Trophoblast cell (in vitro differentiated cells and primary cell): ENCODE data around the gene ARHGDIG. TPM values are rescaled to one million over a fixed set of nuclear protein-coding genes. Genes with fewer than 3 reads are reported as not detected.

ENCODE experiments used
- DNase-seq, 2 donors: peaks; one replicate each; pipeline ENCODE4 v3.0.0-alpha.2; 2016
- H2AFZ ChIP-seq: 2 replicates; pipeline ENCODE4 v1.6.1; 2013; ENCODE audit warnings: low read length, moderate library complexity, mild to moderate bottlenecking; ENCODE audit not compliant: insufficient read depth, poor library complexity
- H2AK5ac ChIP-seq: 2 replicates; pipeline ENCODE4 v1.6.1; 2013; ENCODE audit warnings: mild to moderate bottlenecking, low read length
- H2BK120ac ChIP-seq: 2 replicates; pipeline ENCODE4 v1.6.1; 2013; ENCODE audit warnings: low read length, mild to moderate bottlenecking, moderate library complexity; ENCODE audit not compliant: insufficient read depth, poor library complexity
- H2BK12ac ChIP-seq: 2 replicates; pipeline ENCODE4 v1.6.1; 2013; ENCODE audit warnings: mild to moderate bottlenecking, low read length, moderate library complexity
- H2BK5ac ChIP-seq: 2 replicates; pipeline ENCODE4 v1.6.1; 2013; ENCODE audit warnings: low read length, low read depth, moderate library complexity, mild to moderate bottlenecking; ENCODE audit not compliant: poor library complexity
- H3K14ac ChIP-seq: 2 replicates; pipeline ENCODE4 v1.6.1; 2013; ENCODE audit warnings: mild to moderate bottlenecking, low read length
- H3K18ac ChIP-seq: 2 replicates; pipeline ENCODE4 v1.6.1; 2013; ENCODE audit warnings: mild to moderate bottlenecking, low read length
- H3K23ac ChIP-seq: 2 replicates; pipeline ENCODE4 v1.6.1; 2013; ENCODE audit warnings: low read length
- H3K27ac ChIP-seq: 2 replicates; pipeline ENCODE4 v1.5.1; 2013; ENCODE audit warnings: low read depth, mild to moderate bottlenecking, inconsistent platforms, low read length, moderate library complexity
- H3K27me3 ChIP-seq: 2 replicates; pipeline ENCODE4 v1.6.1; 2013; ENCODE audit warnings: inconsistent platforms, mild to moderate bottlenecking, low read length, moderate library complexity; ENCODE audit not compliant: insufficient read depth
- H3K36me3 ChIP-seq, 2 experiments: 1 replicate in 1 of 2; 2 replicates in 1 of 2; pipeline ENCODE4 v1.6.1; 2013; ENCODE audit warnings: low read length in 2 of 2, mild to moderate bottlenecking in 2 of 2, moderate library complexity in 1 of 2; ENCODE audit not compliant: insufficient read depth in 2 of 2, control insufficient read depth in 1 of 2
- H3K4ac ChIP-seq: 2 replicates; pipeline ENCODE4 v1.6.1; 2013; ENCODE audit warnings: low read depth, mild to moderate bottlenecking, low read length, moderate library complexity
- H3K4me1 ChIP-seq, 2 experiments: 1 replicate in 1 of 2; 2 replicates in 1 of 2; pipeline ENCODE4 v1.6.1; 2013; ENCODE audit warnings: low read length in 2 of 2, mild to moderate bottlenecking in 2 of 2, moderate library complexity in 1 of 2; ENCODE audit not compliant: insufficient read depth in 2 of 2, control insufficient read depth in 1 of 2
- H3K4me2 ChIP-seq: 2 replicates; pipeline ENCODE4 v1.6.1; 2013; ENCODE audit warnings: inconsistent platforms, mild to moderate bottlenecking, low read length, moderate library complexity
- H3K4me3 ChIP-seq: 2 replicates; pipeline ENCODE4 v1.5.1; 2013; ENCODE audit warnings: mild to moderate bottlenecking, low read depth, low read length, inconsistent platforms
- H3K79me1 ChIP-seq: one replicate; pipeline ENCODE4 v1.6.1; 2013; ENCODE audit warnings: low read length
- H3K79me2 ChIP-seq: 2 replicates; pipeline ENCODE4 v1.6.1; 2013; ENCODE audit warnings: low read length, mild to moderate bottlenecking; ENCODE audit not compliant: control insufficient read depth, insufficient read depth, poor library complexity
- H3K9ac ChIP-seq: 2 replicates; pipeline ENCODE4 v1.6.1; 2013; ENCODE audit warnings: mild to moderate bottlenecking, low read length
- H3K9me3 ChIP-seq: 2 replicates; pipeline ENCODE4 v1.6.1; 2013; ENCODE audit warnings: low read depth, mild to moderate bottlenecking, control low read depth, inconsistent platforms, low read length; ENCODE audit not compliant: insufficient read depth
- H4K12ac ChIP-seq: 2 replicates; pipeline ENCODE4 v1.6.1; 2013; ENCODE audit warnings: low read depth, mild to moderate bottlenecking, low read length, moderate library complexity
- H4K8ac ChIP-seq: 2 replicates; pipeline ENCODE4 v1.6.1; 2013; ENCODE audit warnings: low read depth, mild to moderate bottlenecking, low read length, moderate library complexity
- H4K91ac ChIP-seq: one replicate; pipeline ENCODE4 v1.6.1; 2013; ENCODE audit warnings: low read depth, mild to moderate bottlenecking, low read length, moderate library complexity
- WGBS: extraction: QIAGEN DNeasy Blood & Tissue Kit; methylation state at CpG from one replicate; pipeline ENCODE4 v1.1.7; 2013; ENCODE audit warnings: missing lambda C conversion rate; ENCODE audit not compliant: insufficient read length, insufficient coverage; ENCODE audit errors: extremely low coverage; 5-methylcytosine and 5-hydroxymethylcytosine counted together
- polyA plus RNA-seq: library from polyadenylated mRNA; stranded (reverse); fragments of 200-250 nt; gene quantifications from 2 replicates; pipeline ENCODE4 v1.2.3, GENCODE V29; 2013

The ARHGDIG gene
- polyA plus RNA-seq, result 0.22 and 0.24 TPM in 2 replicates

- H3K79me2 ChIP-seq, result no peaks in the 10 kb centered on the region
- no peak within 1 kb of the TSS for H2BK120ac ChIP-seq
- no peak within 1 kb of the TSS for H3K18ac ChIP-seq
- peak within 1 kb of the TSS; percentile 71 for H3K4me2 ChIP-seq
- H4K12ac ChIP-seq, result no peak within 1 kb of the TSS
- H2BK5ac ChIP-seq, result no peak within 1 kb of the TSS
- H3K36me3 ChIP-seq, result peaks cover 0 to 2% of the 10 kb centered on the region in 2 experiments
- peaks cover 33% of the 10 kb centered on the region for H3K27me3 ChIP-seq
- H2AK5ac ChIP-seq, result no peak within 1 kb of the TSS
- H3K14ac ChIP-seq, result no peak within 1 kb of the TSS
- H3K79me1 ChIP-seq, result no peaks in the 10 kb centered on the region
- no peaks in the 10 kb centered on the region for H3K4me1 ChIP-seq
- no peak within 1 kb of the TSS for H3K27ac ChIP-seq
- H4K8ac ChIP-seq, result no peak within 1 kb of the TSS
- H3K4ac ChIP-seq, result no peak within 1 kb of the TSS
- peaks cover 8% of the 10 kb centered on the region for H3K9me3 ChIP-seq
- peak within 1 kb of the TSS; percentile 15 for H3K4me3 ChIP-seq
- no peak within 1 kb of the TSS for H4K91ac ChIP-seq
- H3K23ac ChIP-seq, result no peak within 1 kb of the TSS
- no CpG with 5 or more reads among the region's 54 CpGs for WGBS
- no peak within 1 kb of the TSS for H3K9ac ChIP-seq
- no peak within 1 kb of the TSS for H2BK12ac ChIP-seq
- DNase-seq, result no peak
- H2AFZ ChIP-seq, result peak within 1 kb of the TSS; percentile 46
These were observed at the start of gene ARHGDIG for GRCh38 chr16:280552-280951. ARHGDIG (plus strand) TSS chr16:280591; CDS start chr16:280681, 90 bp downstream.

GRCh38 chr16:230949-231348 is 49.4 kb upstream of the ARHGDIG start:
- H3K9ac ChIP-seq, result no peak overlapping the region
- H4K91ac ChIP-seq, result no peak overlapping the region
- H3K4ac ChIP-seq, result no peak overlapping the region
- peaks cover 4 to 9% of the 10 kb centered on the region in 2 experiments for H3K36me3 ChIP-seq
- no peak overlapping the region for H3K4me2 ChIP-seq
- H2AFZ ChIP-seq, result no peak overlapping the region
- H3K23ac ChIP-seq, result no peak overlapping the region
- H3K27me3 ChIP-seq, result no peaks in the 10 kb centered on the region
- no peak for DNase-seq
- H3K9me3 ChIP-seq, result no peaks in the 10 kb centered on the region
- H3K27ac ChIP-seq, result no peak overlapping the region
- no peak overlapping the region for H2BK120ac ChIP-seq
- H2BK12ac ChIP-seq, result no peak overlapping the region
- H3K79me2 ChIP-seq, result peaks cover 12% of the 10 kb centered on the region
- no CpG with 5 or more reads among the region's 22 CpGs for WGBS
- H2AK5ac ChIP-seq, result no peak overlapping the region
- peaks cover 19% of the 10 kb centered on the region for H3K79me1 ChIP-seq
- H3K14ac ChIP-seq, result no peak overlapping the region
- H4K12ac ChIP-seq, result no peak overlapping the region
- no peak overlapping the region for H3K18ac ChIP-seq
- H4K8ac ChIP-seq, result no peak overlapping the region
- no peak overlapping the region for H2BK5ac ChIP-seq
- H3K4me1 ChIP-seq, result no peaks in the 10 kb centered on the region
- H3K4me3 ChIP-seq, result no peak overlapping the region

- Histone ChIP-seq H4K8ac (peak within 1 kb of the TSS; percentile 72), H3K4me3 (peak within 1 kb of the TSS; percentile 83), H4K12ac (peak within 1 kb of the TSS; percentile 82), H2AFZ (peak within 1 kb of the TSS; percentile 72), H2BK5ac (peak within 1 kb of the TSS; percentile 83), H2BK12ac (peak within 1 kb of the TSS; percentile 32), H3K18ac (peak within 1 kb of the TSS; percentile 50), H3K79me2 (peaks cover 5% of the 10 kb centered on the region), H3K9ac (peak within 1 kb of the TSS; percentile 76), H3K27ac (peak within 1 kb of the TSS; percentile 89), H3K9me3 (no peaks in the 10 kb centered on the region), H3K4ac (peak within 1 kb of the TSS; percentile 44), H3K4me1 (no peaks in the 10 kb centered on the region), H2AK5ac (peak within 1 kb of the TSS; percentile 41), H3K27me3 (no peaks in the 10 kb centered on the region), H2BK120ac (peak within 1 kb of the TSS; percentile 47), H3K79me1 (peaks cover 12% of the 10 kb centered on the region), H3K36me3 (no peaks in the 10 kb centered on the region), H3K14ac (peak within 1 kb of the TSS; percentile 69), H3K23ac (no peak within 1 kb of the TSS), H4K91ac (peak within 1 kb of the TSS; percentile 63), H3K4me2 (peak within 1 kb of the TSS; percentile 91)
- DNase-seq, result peak; percentile 97 to 99
- no CpG with 5 or more reads among the region's 85 CpGs for WGBS
These were observed 45.7 kb upstream of the ARHGDIG start, which contains the start of gene FAM234A for GRCh38 chr16:234468-235305. FAM234A (plus strand) TSS chr16:234821; CDS start chr16:254414, 19,593 bp downstream.

GRCh38 chr16:239948-240277 is 40.5 kb upstream of the ARHGDIG start:
- WGBS, result no CpG with 5 or more reads among the region's 3 CpGs
- Histone ChIP-seq H2BK120ac (no peak overlapping the region), H3K23ac (no peak overlapping the region), H3K4me2 (no peak overlapping the region), H3K9ac (no peak overlapping the region), H3K9me3 (no peaks in the 10 kb centered on the region), H4K91ac (no peak overlapping the region), H3K18ac (no peak overlapping the region), H3K4me1 (no peaks in the 10 kb centered on the region), H3K36me3 (no peaks in the 10 kb centered on the region), H3K4me3 (no peak overlapping the region), H2AFZ (no peak overlapping the region), H2BK12ac (no peak overlapping the region), H3K4ac (no peak overlapping the region), H3K27ac (no peak overlapping the region), H3K27me3 (no peaks in the 10 kb centered on the region), H2AK5ac (no peak overlapping the region), H4K12ac (no peak overlapping the region), H4K8ac (no peak overlapping the region), H3K79me1 (peaks cover 6% of the 10 kb centered on the region), H2BK5ac (no peak overlapping the region), H3K14ac (no peak overlapping the region), H3K79me2 (peaks cover 2% of the 10 kb centered on the region)
- peak; percentile 49 to 74 for DNase-seq
